PC-9 (cell line): ENCODE data around the gene ITGA8.

Source experiments
- EZH2 ChIP-seq: fragments of 200-600 bp; sonication (generic); IDR thresholded peaks from 2 replicates; pipeline ENCODE4 v1.8.0; 2017; ENCODE audit warnings: antibody characterized with exemption, low read depth
- TF ChIP-seq, protein P1 (sequence below): fragments of 200-600 bp; sonication (generic); conservative IDR thresholded peaks from 2 replicates; pipeline ENCODE4 v1.6.1; 2017; ENCODE audit warnings: mixed run types, antibody characterized with exemption, mild to moderate bottlenecking, moderate library complexity

DNA sequence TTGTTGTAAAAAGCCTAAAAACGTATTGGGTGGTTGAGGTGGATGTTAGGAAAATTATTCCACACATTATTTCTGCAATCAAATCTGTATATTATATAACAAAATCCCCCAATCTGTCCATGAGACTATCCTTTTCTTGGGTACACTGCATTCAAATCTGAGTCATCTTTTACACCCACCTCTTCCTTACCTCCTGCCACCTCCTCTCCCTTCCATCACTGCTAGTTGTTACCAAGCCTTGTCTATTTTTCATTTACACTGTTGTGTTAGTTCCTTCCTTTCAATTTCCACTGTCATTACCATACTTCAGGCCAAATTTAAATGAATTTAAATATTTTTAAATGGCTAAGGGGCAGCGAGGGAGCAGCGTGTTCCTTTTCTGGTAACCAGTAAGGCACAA lies 83.3 kb downstream of the ITGA8 start:
- TF ChIP-seq, protein P1, sequence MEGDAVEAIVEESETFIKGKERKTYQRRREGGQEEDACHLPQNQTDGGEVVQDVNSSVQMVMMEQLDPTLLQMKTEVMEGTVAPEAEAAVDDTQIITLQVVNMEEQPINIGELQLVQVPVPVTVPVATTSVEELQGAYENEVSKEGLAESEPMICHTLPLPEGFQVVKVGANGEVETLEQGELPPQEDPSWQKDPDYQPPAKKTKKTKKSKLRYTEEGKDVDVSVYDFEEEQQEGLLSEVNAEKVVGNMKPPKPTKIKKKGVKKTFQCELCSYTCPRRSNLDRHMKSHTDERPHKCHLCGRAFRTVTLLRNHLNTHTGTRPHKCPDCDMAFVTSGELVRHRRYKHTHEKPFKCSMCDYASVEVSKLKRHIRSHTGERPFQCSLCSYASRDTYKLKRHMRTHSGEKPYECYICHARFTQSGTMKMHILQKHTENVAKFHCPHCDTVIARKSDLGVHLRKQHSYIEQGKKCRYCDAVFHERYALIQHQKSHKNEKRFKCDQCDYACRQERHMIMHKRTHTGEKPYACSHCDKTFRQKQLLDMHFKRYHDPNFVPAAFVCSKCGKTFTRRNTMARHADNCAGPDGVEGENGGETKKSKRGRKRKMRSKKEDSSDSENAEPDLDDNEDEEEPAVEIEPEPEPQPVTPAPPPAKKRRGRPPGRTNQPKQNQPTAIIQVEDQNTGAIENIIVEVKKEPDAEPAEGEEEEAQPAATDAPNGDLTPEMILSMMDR = no peak
- TF ChIP-seq EZH2 = no peak
